Activated gamma-delta T cell treated with anti-CD3 and anti-CD28 coated beads, Interleukin-2, amount 50 U/mL, for 16 hours (primary cell): ENCODE measurements around the gene FGFBP1.

Experiments used
- DNase-seq: peaks from one replicate; pipeline ENCODE4 v3.0.0-alpha.2; 2020; ENCODE audit warnings: low read depth

Gene FGFBP1

DNA sequence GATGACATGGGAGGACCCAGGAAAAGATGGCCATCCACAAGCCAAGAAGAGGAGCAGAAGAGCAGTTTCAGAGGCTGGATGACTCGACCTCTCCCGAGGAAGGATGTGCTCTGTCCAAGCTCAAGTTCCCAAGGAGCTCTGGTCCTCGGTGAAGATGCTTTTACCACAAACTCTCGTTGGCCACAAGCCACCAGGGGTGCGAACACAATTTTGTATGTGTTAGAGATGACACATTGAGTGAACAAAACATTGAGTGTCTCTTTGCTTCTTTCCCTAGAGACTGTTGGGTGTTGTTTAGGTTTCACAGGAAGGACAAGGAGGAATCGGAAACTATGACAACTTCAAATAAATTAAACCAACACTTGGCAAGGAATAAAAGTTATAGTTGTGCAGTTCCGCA, 26.3 kb downstream of the FGFBP1 start:
- DNase-seq: no peak

DNA sequence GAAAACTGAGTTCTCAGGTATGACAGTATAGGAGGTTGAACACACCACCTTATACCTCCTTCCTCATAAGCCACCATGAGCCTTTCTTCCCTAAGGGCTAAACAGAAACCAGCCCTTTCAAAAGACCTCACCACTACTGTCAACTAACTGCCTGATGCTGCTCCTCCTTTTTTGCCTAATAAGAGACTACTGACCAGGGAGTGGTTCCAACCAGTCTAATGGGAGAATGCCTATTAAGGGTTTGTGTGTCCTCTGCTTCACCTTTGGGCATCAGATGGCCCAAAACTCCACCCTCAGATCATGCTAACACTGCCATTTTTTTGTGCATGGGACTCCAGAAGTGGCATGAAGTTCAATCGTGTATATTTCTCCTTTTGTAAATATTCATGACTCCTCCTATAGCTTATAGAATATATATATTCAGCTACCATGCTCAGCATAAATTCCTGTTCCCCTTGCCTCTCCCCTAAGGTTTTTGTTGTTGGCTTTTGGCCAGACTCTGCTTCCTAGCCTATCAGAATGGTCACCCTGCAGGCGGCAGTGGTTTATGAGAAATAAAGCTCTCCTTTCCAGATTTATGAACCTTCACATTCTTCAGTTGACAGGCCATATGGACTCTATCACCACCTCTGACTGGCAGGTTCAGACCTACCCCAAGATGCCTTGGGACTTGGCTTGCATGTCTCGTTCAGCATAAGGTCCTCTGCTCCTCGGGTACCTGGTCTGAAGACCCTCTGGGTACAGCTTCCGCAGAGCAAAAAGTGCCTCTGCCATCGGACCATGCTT, 28.2 kb downstream of the FGFBP1 start:
- no peak for DNase-seq

DNA sequence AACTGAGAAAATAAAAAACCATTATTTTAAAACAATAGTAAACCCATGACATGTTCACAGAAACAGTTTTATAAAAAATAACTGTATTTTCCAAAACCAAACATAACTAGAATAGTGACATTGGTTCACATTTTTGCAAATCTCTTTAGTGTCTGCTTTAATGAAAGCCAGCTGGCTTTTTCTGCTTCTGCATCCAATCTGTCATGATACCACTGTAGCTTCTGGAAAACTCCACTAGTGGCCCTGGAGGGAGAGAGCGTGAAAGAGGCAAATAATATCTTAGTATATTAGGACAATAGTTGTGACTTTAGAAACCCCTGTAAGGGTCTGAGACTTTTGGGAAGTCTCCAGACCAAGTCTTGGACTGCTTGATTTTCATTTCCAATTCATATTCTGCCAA, 31.1 kb downstream of the FGFBP1 start:
- no peak for DNase-seq

DNA sequence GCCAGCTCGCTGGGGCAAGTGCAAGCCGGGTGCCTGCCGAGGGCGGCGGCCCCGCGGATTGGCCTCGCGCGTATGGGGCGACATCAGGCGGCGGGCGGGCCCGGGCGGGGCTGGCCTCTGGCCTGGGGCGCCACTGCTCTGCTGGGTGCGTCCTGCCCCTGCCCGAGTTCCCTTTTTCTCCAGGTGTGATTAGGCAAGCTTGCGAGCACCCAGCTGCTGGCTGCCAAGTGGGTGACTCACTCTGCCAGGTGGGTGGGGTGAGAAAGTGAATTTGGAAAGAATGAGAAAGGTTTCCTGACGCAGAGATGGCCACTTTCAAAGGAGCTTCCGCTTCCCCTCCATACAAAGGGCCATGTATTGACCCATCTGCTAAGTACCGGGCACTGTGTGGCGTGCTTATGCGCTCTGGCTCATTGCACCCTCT, 32.5 kb downstream of the FGFBP1 start:
- no peak for DNase-seq

DNA sequence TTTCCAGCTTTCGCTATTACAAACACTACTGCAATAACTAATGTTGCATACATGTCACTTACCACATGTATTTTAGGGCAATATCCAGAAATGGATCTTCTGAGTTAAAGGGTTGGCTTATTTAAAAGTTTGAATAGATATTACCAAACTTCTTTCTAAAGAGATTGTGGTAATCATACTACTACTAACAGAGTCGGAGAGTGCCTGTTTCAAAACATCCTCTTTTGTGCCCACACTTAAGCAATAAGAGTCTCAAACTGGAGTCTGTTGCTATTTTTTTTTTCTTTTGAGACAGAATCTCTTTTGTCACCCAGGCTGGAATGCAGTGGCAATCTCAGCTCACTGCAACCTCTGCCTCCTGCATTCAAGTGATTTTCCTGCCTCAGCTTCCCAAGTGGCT, 35.8 kb downstream of the FGFBP1 start:
- no peak for DNase-seq

DNA sequence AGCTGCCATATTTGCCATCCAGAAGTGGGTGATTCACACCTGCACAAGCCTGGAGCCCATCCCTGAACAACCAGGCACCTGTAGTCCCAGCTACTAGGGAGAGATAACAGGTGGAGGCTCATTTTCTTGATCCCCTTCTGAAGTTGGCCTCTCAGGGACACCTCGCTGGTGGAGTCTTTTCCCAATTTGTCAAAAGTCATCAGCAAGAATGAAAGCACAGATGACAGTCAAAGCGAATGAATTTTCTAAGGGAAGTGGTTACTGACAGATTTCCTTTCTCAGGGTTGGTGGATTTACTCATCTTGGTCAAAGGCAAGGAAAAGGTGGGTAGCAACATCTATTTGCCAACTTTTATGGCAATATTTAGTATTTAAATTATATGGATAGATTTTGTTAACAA, 36.5 kb downstream of the FGFBP1 start:
- DNase-seq: no peak

DNA sequence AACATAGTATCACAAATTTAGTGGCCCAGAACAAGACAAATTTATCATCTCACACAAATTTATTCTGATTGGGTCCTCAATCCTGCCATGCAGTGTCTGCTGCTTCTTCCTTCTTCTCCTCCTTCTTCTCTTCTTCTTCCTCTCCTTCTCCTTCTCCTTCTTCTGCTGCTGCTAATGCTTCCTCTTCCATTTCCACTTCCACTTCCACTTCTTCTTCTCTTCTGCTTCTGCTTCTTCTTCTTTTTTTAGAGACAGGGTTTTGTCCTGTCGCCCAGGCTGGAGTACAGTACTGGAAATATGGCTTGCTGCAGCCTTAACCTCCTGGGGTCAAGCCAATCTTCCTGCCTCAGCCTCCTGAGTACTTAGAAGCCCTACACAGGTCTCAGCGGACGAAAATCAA, 37.5 kb downstream of the FGFBP1 start:
- DNase-seq: no peak

DNA sequence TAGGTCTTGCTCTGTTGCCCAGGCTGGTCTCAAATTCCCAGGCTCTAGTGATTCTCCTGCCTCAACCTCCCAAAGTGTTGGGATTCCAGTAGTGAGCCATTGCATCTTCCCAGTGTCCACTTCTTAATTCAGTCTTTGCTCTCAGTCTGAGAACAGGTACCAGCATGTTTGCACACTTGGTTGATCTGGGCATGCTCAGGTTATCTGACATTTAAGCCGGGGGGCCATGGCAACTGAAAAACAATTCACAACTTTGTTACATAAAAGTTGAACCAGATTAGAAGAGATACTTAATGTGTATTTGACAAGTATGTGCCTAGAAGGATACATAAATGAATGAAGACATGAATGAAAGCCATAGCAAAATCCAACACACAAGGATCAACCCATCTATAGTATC, 39.0 kb downstream of the FGFBP1 start:
- no peak for DNase-seq

DNA sequence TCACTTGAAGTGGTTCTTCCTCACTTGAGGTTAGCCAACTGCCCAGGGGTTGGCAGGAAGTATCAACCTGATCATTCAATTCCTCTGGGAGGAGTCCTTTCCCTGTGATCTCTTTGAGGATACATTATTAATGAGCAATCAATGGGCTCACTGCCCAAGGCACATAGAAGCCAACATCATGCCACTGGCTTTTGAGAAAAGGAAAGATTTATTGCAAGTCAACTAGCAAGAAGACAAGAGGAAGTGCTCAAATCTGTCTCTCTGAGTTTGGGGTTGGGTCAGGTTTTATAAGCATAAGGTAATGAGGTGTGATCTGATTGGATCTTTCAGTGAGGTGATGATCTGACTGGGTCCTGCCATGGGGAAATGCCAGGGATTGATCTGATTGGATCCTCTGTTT, 39.6 kb downstream of the FGFBP1 start:
- no peak for DNase-seq

DNA sequence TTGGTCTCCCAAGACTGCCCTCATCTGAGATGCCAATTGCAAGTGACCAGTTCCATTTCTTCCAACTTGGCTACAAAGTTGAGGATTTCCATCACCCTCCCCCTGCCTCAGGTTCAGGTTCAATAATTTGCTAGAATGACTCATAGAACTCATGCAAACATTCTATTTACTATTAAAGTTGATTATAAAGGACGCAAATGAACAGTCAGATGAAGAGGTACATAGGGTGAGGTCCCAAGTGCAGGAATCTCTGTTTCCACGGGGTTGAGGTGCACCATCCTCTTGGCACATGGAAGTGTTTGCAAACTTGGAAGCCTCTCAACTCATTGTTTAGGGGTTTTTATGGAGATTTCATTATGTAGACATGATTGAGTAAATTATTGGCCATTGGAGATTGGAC, 41.0 kb downstream of the FGFBP1 start:
- no peak for DNase-seq

DNA sequence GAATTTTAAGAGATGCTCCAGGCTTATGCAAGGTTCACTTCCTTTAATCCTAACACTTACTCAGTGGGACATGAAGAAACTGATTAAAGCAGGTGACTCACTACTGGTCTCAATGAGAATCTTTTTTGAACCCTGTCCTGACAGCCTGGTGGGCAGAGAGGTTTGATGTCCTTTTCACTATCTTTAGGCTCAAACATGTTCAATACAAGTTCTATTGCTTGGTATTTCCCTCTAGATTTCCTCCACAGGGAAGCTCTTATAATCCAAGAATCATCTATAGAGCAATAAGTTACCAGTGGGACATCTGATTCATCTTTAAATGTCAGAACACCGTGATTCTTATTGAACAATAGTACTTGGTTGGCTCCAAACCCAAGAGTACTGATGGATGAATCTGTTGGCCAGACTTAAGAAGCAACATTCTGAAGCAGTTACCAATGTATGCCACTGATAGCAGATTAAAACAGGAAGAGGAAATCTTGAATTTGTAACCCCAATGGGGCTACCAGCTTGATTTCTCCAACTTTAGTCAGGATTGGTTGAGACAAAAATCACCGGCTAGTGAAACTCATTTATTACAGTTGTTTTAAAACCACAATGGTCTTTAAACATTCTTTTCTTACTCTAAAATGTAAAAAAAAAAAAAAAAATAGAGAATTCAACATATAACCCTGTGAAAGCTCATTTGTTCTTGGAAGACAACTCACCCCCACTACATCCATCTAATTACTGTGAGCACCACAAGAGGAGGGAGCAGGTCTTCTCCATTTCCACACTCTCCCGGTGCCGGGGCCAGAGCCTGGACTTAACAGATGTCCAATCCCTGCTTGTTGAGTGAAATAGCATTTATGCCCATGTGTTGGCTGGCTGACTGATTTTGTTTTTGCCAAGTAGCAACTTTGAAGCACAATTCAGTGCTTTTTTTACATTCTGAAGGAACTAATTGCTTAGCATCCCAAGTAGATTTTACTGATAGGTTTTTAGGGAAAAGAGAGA, 43.3 kb downstream of the FGFBP1 start:
- no peak for DNase-seq

DNA sequence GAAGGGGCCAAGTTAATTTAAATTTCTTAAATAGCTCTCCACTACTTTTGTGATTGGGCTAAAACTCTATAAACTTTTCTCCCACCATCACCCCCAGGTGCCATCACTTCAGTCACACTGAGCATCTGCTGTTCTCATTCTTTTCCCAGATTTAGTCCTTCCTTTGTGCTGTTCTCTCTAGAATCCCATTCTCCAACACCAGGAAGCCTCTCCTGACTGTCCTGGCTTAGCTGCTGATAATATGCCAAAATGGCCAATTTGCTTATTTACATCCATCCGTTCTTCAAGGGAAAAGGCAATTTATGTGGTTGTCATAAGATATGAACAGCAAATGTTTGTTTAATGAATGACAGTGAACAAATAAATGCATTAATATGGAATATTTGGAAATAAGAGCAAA, 44.1 kb downstream of the FGFBP1 start:
- no peak for DNase-seq

DNA sequence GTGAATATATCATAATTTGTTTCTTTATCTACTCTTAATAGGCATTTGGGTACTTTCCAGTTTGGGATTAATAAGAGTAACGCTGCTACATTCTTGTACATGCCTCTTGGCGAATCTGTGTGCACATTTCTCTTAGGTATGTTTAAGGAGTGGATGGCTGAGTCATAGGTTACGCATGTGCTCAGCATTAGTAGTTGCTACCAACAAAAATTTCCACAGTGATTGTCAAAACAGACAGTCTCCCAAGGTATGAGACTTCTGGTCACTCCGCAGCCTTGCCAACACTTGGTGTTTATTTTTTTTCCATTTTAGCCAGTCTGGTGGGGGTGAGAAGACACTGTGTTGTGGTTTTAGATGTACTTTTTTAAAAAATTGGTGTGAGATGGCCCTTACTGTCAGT, 44.6 kb downstream of the FGFBP1 start:
- no peak for DNase-seq

DNA sequence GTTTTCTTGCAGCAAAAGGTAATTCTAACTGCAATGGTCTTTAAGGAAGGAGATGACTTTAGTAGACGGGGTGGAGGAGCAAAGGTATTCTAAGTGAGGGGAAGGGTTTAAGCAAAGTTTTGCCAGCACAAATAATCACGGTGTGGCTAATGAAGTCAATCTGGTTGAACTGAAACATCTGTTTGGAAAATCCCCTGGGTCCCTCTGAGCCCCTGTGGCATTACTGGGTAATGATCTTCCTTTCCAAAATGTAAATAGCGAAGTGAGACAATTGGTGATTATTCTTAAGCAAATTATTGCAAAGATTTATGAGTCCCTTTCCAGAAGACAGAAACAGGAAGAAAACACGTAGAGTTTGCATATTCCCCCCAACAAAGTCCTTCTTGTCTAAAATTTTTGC, 47.2 kb downstream of the FGFBP1 start:
- DNase-seq: no peak

DNA sequence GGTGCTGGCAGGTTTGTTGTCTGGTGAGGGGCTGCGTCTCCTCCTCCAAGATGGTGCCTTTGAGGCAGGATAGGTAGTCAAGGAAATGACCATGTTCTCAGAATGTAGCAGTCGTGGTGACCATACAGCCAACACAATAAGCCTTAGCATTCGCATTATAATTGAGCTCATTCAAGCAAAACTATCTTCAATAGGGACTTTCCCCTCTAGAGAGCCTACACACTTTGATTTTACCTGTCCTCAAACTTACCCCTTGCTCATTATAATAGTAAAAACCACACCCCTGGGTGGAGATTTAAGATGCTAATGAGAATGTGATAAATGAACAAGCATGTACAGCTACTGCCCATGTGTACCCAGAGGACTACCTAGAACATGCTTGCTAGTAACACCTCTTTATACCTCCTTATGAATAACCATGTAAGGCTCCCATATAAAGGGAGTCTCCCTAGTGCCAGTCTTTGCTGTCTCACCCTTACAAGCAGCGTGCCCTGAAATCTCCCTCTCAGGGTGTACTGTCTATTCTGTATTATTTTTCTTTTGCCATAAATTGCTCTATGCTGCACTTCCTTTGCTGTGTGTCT, 48.2 kb downstream of the FGFBP1 start:
- DNase-seq: no peak

DNA sequence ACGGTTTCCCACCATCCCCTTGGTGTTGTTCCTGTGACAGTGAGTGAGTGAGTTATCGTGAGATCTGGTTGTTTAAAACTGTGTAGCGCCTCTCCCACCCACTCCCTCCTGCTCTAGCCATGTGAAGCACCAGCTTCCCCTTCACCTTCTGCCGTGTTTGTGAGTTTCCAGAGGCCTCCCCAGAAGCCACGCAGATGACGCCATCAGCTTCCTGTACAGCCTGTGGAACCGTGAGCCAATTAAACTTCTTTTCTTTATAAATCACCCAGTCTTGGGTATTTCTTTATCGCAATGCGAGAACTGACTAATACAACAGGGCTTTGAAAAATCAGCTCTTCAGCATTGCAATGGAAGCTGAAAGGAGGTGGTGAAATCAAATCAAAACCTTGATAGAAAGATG, 50.0 kb downstream of the FGFBP1 start:
- no peak for DNase-seq
